ENCODE measurements around the gene MCOLN2.

Gene MCOLN2

GRCh38 chr1:84876353-84876752, 120.6 kb downstream of the MCOLN2 start:
- ATAC-seq (ENCODE audit: insufficient read depth, low read depth) (no peak), DNase-seq (no peak)
- Histone ChIP-seq H3K27ac (ENCODE audit: low read length) (no peak overlapping the region), H3K36me3 (ENCODE audit: insufficient read depth, low read length) (no peaks in the 10 kb centered on the region), H3K4me2 (ENCODE audit: insufficient read depth, low read length) (no peak overlapping the region), H3K4me3 (ENCODE audit: low read depth in 1 of 2, low read length in 2 of 2) (no peak overlapping the region), H3K79me2 (ENCODE audit: insufficient read depth, low read length) (no peaks in the 10 kb centered on the region), H3K4me1 (ENCODE audit: insufficient read depth, low read length) (no peaks in the 10 kb centered on the region), H3K27me3 (ENCODE audit: insufficient read depth, low read length, poor library complexity) (no peaks in the 10 kb centered on the region), H3K9ac (ENCODE audit: low read depth, low read length) (no peak overlapping the region), H2AFZ (ENCODE audit: low read depth, low read length) (no peak overlapping the region), H4K20me1 (ENCODE audit: insufficient read depth, low read length) (no peaks in the 10 kb centered on the region), H3K9me3 (ENCODE audit: insufficient read depth, low read length, severe bottlenecking) (no peaks in the 10 kb centered on the region)
- TF ChIP-seq CTCF (IDR thresholded peaks at IDR 0.05; ENCODE audit: borderline replicate concordance, extremely low read depth, low read length, poor library complexity, severe bottlenecking) (no peak), EZH2 (IDR thresholded peaks at IDR 0.05; ENCODE audit: borderline replicate concordance, low read depth, low read length, severe bottlenecking) (no peak)

Data from DND-41 (cell line).